Measurements from ENCODE around the gene FCHSD2.
"Not testable (repeated sequence)": the region's sequence is repeated elsewhere in the genome, so short reads cannot be mapped to it uniquely, and the experiment has no call there.

Gene FCHSD2

DNA sequence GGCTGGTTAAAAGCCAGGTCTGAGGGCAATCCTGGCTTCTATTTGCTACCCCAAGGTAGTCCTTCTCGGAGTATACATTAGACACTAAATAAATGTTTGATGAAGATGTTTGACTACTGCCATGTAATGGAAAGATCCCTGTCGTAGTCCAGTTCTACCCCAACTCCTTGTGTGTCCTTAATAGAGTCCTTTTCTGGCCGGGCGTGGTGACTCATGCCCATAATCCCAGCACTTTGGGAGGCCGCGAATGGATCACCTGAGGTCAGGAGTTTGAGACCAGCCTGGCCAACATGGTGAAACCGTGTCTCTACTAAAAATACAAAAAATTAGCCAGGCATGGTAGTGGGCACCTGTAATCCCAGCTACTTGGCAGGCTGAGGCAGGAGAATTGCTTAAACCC is 350.9 kb downstream of the FCHSD2 start:
- not testable (repeated sequence) for H3K27ac Mint-ChIP-seq, H3K4me3 Mint-ChIP-seq
- H3K4me1 Mint-ChIP-seq (ENCODE audit: low read depth): peaks cover 42% of the 10 kb centered on the region

DNA sequence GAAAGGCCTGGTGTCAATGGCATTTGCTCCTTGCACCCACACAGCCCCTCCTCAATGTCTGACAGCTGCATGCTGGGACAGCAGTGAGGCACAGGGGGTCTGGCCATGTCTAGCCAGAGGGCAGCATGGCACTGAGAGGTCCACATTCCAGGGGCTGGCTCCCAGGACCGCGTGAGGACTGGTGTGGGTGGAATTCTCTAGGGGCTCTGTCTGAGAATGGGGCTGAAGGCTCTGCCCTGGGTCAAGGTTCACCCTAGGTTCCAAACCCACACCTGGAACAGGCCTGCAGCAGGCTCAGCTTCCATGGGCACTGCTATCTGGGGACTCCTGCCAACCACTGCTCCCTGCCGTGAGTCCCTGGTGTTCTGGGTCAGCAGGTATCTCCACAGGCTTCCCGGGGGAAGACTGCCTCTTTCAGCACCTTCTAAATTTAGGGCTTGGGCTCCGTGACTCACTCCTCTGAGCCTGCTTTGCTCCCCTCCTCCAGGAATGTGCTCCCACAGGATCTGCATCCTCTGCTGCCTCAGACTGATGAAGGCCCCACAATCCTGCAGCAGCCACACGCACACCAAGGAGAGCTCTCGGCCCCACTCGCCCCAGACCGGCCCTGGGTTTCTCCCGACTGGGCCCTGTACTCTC is 352.5 kb downstream of the FCHSD2 start:
- Mint-ChIP-seq H3K9me3 (no peaks in the 10 kb centered on the region), H3K36me3 (ENCODE audit: low read depth) (no peaks in the 10 kb centered on the region), H3K4me3 (no peak overlapping the region), H3K27me3 (no peaks in the 10 kb centered on the region), H3K27ac (no peak overlapping the region), H3K4me1 (ENCODE audit: low read depth) (peaks cover 39% of the 10 kb centered on the region)

More for the DNA sequence above, 350.9 kb downstream of the FCHSD2 start:
- not testable (repeated sequence) for H3K36me3 Mint-ChIP-seq (ENCODE audit: low read depth); H3K9me3 Mint-ChIP-seq; H3K27me3 Mint-ChIP-seq

DNA sequence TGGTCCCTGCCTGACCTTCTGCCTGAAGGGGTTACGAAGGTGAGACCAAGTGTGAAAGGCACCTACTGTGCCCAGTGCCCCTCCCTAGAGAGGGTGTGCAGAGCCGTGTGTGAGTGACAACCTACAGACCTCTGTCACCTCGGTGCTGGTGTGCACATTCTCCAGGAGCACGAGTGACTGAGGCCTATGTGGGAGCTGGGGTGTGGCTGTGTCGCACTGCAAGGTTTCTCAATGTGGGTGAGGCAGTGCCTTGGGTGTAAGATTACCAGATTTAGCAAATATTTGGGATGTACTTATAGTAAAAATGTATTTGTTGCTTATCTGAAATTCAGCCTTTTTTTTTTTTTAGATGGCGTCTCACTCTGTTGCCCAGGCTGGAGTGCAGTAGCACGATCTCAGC is 353.9 kb downstream of the FCHSD2 start:
- H3K27ac Mint-ChIP-seq: no peak overlapping the region
- peaks cover 29% of the 10 kb centered on the region for H3K4me1 Mint-ChIP-seq (ENCODE audit: low read depth)
- no peak overlapping the region for H3K4me3 Mint-ChIP-seq
- H3K27me3 Mint-ChIP-seq: no peaks in the 10 kb centered on the region
- H3K9me3 Mint-ChIP-seq: no peaks in the 10 kb centered on the region
- no peaks in the 10 kb centered on the region for H3K36me3 Mint-ChIP-seq (ENCODE audit: low read depth)

DNA sequence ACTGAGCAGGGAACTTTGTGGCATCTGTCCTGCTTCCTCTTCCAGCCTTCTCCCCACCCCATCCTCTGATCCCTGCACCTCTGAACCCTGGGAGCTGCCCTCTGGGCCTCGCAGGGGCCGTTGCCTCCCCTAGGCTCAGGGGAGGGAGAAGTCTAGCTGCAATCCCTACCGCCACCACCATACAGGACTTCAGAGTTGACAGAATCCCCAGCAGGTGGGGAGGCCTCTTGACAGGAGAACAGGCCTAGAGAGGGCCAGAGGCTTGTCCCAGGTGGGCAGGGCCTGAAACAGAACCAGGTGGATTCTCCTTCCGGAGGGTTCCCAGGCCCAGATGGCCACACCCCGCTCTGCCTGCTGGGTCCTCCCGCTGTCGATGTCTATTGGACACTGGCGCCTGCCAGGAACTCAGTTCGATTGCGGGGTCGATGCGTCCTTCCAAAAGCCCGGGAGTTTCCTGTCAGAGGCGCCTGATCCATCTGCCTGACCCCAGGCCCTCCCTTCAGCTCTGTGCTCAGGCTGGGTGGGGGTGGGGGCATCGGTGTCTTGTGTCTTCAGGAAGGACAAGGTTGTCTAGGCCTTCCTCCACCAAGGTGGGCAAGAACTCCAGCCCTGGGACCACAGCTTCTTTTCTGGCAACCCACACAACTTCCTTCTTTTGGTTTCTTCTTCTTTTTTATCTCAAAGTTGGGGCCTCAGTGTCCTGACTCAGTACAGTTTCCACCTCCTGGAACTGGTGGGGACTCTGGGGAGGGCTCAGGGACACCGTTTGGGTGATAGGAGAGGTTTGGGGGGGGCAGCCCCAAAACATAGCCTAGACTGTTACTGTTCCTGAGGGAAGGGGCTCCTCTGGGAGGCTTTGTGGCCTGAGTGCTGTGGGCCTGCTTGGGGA is 354.7 kb downstream of the FCHSD2 start:
- no peaks in the 10 kb centered on the region for H3K9me3 Mint-ChIP-seq
- no peaks in the 10 kb centered on the region for H3K27me3 Mint-ChIP-seq
- no peaks in the 10 kb centered on the region for H3K36me3 Mint-ChIP-seq (ENCODE audit: low read depth)
- peaks cover 25% of the 10 kb centered on the region for H3K4me1 Mint-ChIP-seq (ENCODE audit: low read depth)
- H3K27ac Mint-ChIP-seq: peak overlapping the region; percentile 52
- no peak overlapping the region for H3K4me3 Mint-ChIP-seq
